ENCODE data around the gene STXBP1. TPM values are rescaled to one million over a fixed set of nuclear protein-coding genes. Genes with fewer than 3 reads are reported as not detected.

Gene STXBP1
- total and polyA plus RNA-seq, 2 of the 4 experiments (the other 2 are of a cell fraction): 15.8 to 22.6 TPM

- CTCF ChIA-PET: no interaction called here
- ATAC-seq (ENCODE audit: low read depth): no peak
- TF ChIP-seq MAZ (IDR thresholded peaks at IDR 0.05; ENCODE audit: borderline replicate concordance, low read depth, low read length) (no peak), FOS (IDR thresholded peaks at IDR 0.05; ENCODE audit: low read depth, low read length) (no peak), SMC3 (IDR thresholded peaks at IDR 0.05; ENCODE audit: low read depth, low read length) (no peak), RAD21 (IDR thresholded peaks at IDR 0.05; ENCODE audit: low read length) (no peak)
- TF ChIP-seq, protein P1, sequence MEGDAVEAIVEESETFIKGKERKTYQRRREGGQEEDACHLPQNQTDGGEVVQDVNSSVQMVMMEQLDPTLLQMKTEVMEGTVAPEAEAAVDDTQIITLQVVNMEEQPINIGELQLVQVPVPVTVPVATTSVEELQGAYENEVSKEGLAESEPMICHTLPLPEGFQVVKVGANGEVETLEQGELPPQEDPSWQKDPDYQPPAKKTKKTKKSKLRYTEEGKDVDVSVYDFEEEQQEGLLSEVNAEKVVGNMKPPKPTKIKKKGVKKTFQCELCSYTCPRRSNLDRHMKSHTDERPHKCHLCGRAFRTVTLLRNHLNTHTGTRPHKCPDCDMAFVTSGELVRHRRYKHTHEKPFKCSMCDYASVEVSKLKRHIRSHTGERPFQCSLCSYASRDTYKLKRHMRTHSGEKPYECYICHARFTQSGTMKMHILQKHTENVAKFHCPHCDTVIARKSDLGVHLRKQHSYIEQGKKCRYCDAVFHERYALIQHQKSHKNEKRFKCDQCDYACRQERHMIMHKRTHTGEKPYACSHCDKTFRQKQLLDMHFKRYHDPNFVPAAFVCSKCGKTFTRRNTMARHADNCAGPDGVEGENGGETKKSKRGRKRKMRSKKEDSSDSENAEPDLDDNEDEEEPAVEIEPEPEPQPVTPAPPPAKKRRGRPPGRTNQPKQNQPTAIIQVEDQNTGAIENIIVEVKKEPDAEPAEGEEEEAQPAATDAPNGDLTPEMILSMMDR (conservative IDR thresholded peaks at IDR 0.05; ENCODE audit: low read depth, low read length): no peak
These were observed 117.6 kb downstream of the STXBP1 start for GRCh38 chr9:127729522-127730256.

More at GRCh38 chr9:127729522-127730256, 117.6 kb downstream of the STXBP1 start:
- Histone ChIP-seq H3K56ac (ENCODE audit: extremely low read depth, insufficient read depth, low read length) (no peak overlapping the region), H3K36me3 (ENCODE audit: control insufficient read depth, insufficient read depth, low read length) (peaks cover 5% of the 10 kb centered on the region; the same call in 1 of the 2 replicates), H4K8ac (ENCODE audit: low read depth in 2 of 2, low read length in 2 of 2) (no peak overlapping the region), H3K9me3 (ENCODE audit: control insufficient read depth, insufficient read depth, low read length) (no peaks in the 10 kb centered on the region), H2AK9ac (replicated peaks; ENCODE audit: low read depth, low read length, poor library complexity) (no peak overlapping the region), H3K9me1 (ENCODE audit: insufficient read depth, low read length) (no peaks in the 10 kb centered on the region), H3K18ac (ENCODE audit: low read depth, low read length) (no peak overlapping the region), H3K9ac (ENCODE audit: low read depth, low read length) (no peak overlapping the region), H3K4me3 (ENCODE audit: insufficient read depth, low read depth, low read length) (no peak overlapping the region), H3K4ac (ENCODE audit: low read depth, low read length) (no peak overlapping the region), H2BK120ac (ENCODE audit: low read depth, low read length) (no peak overlapping the region), H4K5ac (ENCODE audit: low read depth, low read length) (no peak overlapping the region), H2AFZ (replicated peaks; ENCODE audit: low read length, poor library complexity) (no peak overlapping the region), H4K91ac (ENCODE audit: insufficient read depth, low read depth, low read length) (no peak overlapping the region), H3K23ac (ENCODE audit: low read depth, low read length) (no peak overlapping the region), H4K20me1 (ENCODE audit: insufficient read depth, low read length) (no peaks in the 10 kb centered on the region), H3K27me3 (ENCODE audit: control insufficient read depth, insufficient read depth, low read length) (no peaks in the 10 kb centered on the region), H3K79me1 (ENCODE audit: low read depth in 1 of 2, low read length in 2 of 2) (peaks cover 4 to 12% of the 10 kb centered on the region in 2 experiments; a peak in 2 of 4 replicates), H2BK5ac (ENCODE audit: low read depth, low read length, poor library complexity, severe bottlenecking) (no peak overlapping the region), H3K27ac (ENCODE audit: insufficient read depth, low read length) (no peak overlapping the region), H2AK5ac (ENCODE audit: low read depth, low read length) (no peak overlapping the region), H3K4me1 (ENCODE audit: control insufficient read depth, insufficient read depth, low read length) (peaks cover 6% of the 10 kb centered on the region), H3K14ac (replicated peaks; ENCODE audit: low read depth, low read length) (no peak overlapping the region), H3K4me2 (ENCODE audit: low read depth, low read length) (no peak overlapping the region), H2BK15ac (ENCODE audit: low read depth, low read length) (no peak overlapping the region), H2BK20ac (ENCODE audit: low read depth, low read length) (no peak overlapping the region)
- POLR2A ChIA-PET (ENCODE audit: unreplicated experiment): no interaction called here
- in situ Hi-C loops (cut with MboI; ENCODE audit: low sequenced_read_pairs): no loop called here
- dilution Hi-C loops (cut with HindIII; ENCODE audit: low sequenced_read_pairs, unreplicated experiment): no loop called here
- intact Hi-C loops (cut with micrococcal nuclease): loop anchor here (5.0 kb wide), 1 partner anchor 222 kb away; no protein-coding TSS in a partner anchor
- no peak for DNase-seq
- 75% methylated on average over 10 of the region's 18 CpGs; no CpG with 5 or more reads in 1 of the 2 experiments for WGBS, 2 experiments (ENCODE audit: extremely low coverage in 2 of 2, insufficient read length in 1 of 2)
- BruUV-seq (replicated peaks): no TSS peak
